Stimulated activated CD8-positive, alpha-beta memory T cell treated with anti-CD3 and anti-CD28 coated beads, Interleukin-2, amount 100 ng/mL, for 1 hour (primary cell): ENCODE results near the gene WSCD2.

Experiments
- DNase-seq, 2 donors: peaks; one replicate each; pipeline ENCODE4 v3.0.0-alpha.2; 2020; ENCODE audit warnings: low read depth in 2 of 2

WSCD2 gene

GRCh38 chr12:108127654-108128053, 1.4 kb upstream of the WSCD2 start:
- DNase-seq = no peak

GRCh38 chr12:108128221-108129016, 669 bp upstream of the WSCD2 start:
- no peak for DNase-seq

GRCh38 chr12:108131035-108131434, 1.9 kb downstream of the WSCD2 start:
- no peak for DNase-seq

GRCh38 chr12:108131657-108132126, 2.6 kb downstream of the WSCD2 start:
- no peak for DNase-seq

- DNase-seq = no peak
These were observed 4.4 kb downstream of the WSCD2 start for GRCh38 chr12:108133482-108133881.

GRCh38 chr12:108134744-108135143, 5.7 kb downstream of the WSCD2 start:
- DNase-seq = no peak

GRCh38 chr12:108135627-108136026, 6.5 kb downstream of the WSCD2 start:
- no peak for DNase-seq

GRCh38 chr12:108136697-108137096, 7.6 kb downstream of the WSCD2 start:
- DNase-seq = no peak

- DNase-seq = no peak
These were observed 10.4 kb downstream of the WSCD2 start for GRCh38 chr12:108139454-108139853.

GRCh38 chr12:108140501-108140900, 11.4 kb downstream of the WSCD2 start:
- DNase-seq = no peak

- no peak for DNase-seq
These were observed 12.6 kb downstream of the WSCD2 start for GRCh38 chr12:108141600-108142130.

GRCh38 chr12:108143144-108143543, 14.1 kb downstream of the WSCD2 start:
- DNase-seq = no peak

- no peak for DNase-seq
These were observed 15.0 kb downstream of the WSCD2 start for GRCh38 chr12:108144080-108144479.

GRCh38 chr12:108145011-108145410, 15.9 kb downstream of the WSCD2 start:
- no peak for DNase-seq

- DNase-seq = no peak
These were observed 17.2 kb downstream of the WSCD2 start for GRCh38 chr12:108146035-108146893.

GRCh38 chr12:108147279-108147678, 18.2 kb downstream of the WSCD2 start:
- DNase-seq = no peak

- no peak for DNase-seq
These were observed 19.5 kb downstream of the WSCD2 start for GRCh38 chr12:108148521-108149074.

GRCh38 chr12:108150436-108150835, 21.3 kb downstream of the WSCD2 start:
- DNase-seq = no peak

- no peak for DNase-seq
These were observed 22.6 kb downstream of the WSCD2 start for GRCh38 chr12:108151533-108152169.

- no peak for DNase-seq
These were observed 23.1 kb downstream of the WSCD2 start for GRCh38 chr12:108152170-108152538.

GRCh38 chr12:108156717-108157116, 27.6 kb downstream of the WSCD2 start:
- no peak for DNase-seq
